Gastrocnemius medialis (tissue), 4 donors: ENCODE measurements around the gene BHLHE41. TPM values are rescaled to one million over a fixed set of nuclear protein-coding genes. Genes with fewer than 3 reads are reported as not detected.

Source experiments
- ATAC-seq, 2 donors: fragments of 150-250 bp; one replicate each; pipeline ENCODE4 v1.9.1; 2016
- DNase-seq, 2 donors: peaks; one replicate each; pipeline ENCODE4 v3.0.0-alpha.2; 2019
- H3K27ac ChIP-seq, 4 donors: fragments of 200-600 bp; sonication (generic); 1 replicate in 1 of 4; 2 replicates in 3 of 4; pipeline ENCODE4 v1.5.1; 2016 to 2018; ENCODE audit warnings: mild to moderate bottlenecking in 2 of 4, moderate library complexity in 1 of 4
- H3K27me3 ChIP-seq, 3 donors: fragments of 200-600 bp; sonication (generic) in 2 of 3; 1 replicate in 1 of 3; 2 replicates in 2 of 3; pipeline versions ENCODE4 v1.5.1 to v1.6.0; 2016 to 2019; ENCODE audit warnings: mild to moderate bottlenecking in 1 of 3, moderate library complexity in 1 of 3
- H3K36me3 ChIP-seq, 2 donors: fragments of 200-600 bp; sonication (generic) in 1 of 2; one replicate each; pipeline ENCODE4 v1.5.1; 2017 to 2018
- H3K4me1 ChIP-seq, 2 donors: fragments of 200-600 bp; sonication (generic) in 1 of 2; one replicate each; pipeline ENCODE4 v1.5.1; 2016 to 2017; ENCODE audit warnings: mild to moderate bottlenecking in 2 of 2
- H3K4me3 ChIP-seq, 4 donors: fragments of 200-600 bp; sonication (generic) in 3 of 4; 1 replicate in 1 of 4; 2 replicates in 3 of 4; pipeline ENCODE4 v1.5.1; 2016 to 2019; ENCODE audit warnings: mild to moderate bottlenecking in 2 of 4
- H3K9me3 ChIP-seq, 3 donors: fragments of 200-600 bp; sonication (generic) in 2 of 3; 1 replicate in 1 of 3; 2 replicates in 2 of 3; pipeline ENCODE4 v1.5.1; 2016 to 2019
- POLR2A ChIP-seq, 2 donors: fragments of 450-650 bp; IDR thresholded peaks; one replicate each; pipeline ENCODE4 v1.6.1; 2017; ENCODE audit warnings: antibody characterized with exemption in 2 of 2, mild to moderate bottlenecking in 2 of 2, moderate library complexity in 2 of 2
- in situ Hi-C, 4 donors: fragments of 200-750 bp; cut with MboI; loops; one replicate each; pipeline versions ENCODE4 v1.15.0 to v1.8.0; 2017; ENCODE audit warnings: low sequenced_read_pairs in 4 of 4
- intact Hi-C: fragments of 100-400 bp; cut with DNase I; formaldehyde crosslinking; loops from one replicate; pipeline ENCODE4 v1.15.1; 2023; ENCODE audit warnings: low total_unique reads
- total RNA-seq, 4 donors: library from RNA; depleted of rRNA; stranded (reverse); fragments of >200 nt; gene quantifications; one replicate each; pipeline versions ENCODE4 v1.1.0 to v1.2.3, GENCODE V29; 2016
- TF ChIP-seq, protein P1 (sequence below), 5 experiments: fragments of 450-650 bp in 3 of 5; fragments of 200-600 bp in 2 of 5; sonication (generic) in 2 of 5; IDR thresholded peaks in 4 of 5; conservative IDR thresholded peaks in 1 of 5; 1 replicate in 4 of 5; 2 replicates in 1 of 5; pipeline ENCODE4 v1.5.1; 2016 to 2019; ENCODE audit warnings: antibody characterized with exemption in 5 of 5, mild to moderate bottlenecking in 3 of 5, moderate library complexity in 3 of 5

BHLHE41 gene
- total RNA-seq, 4 donors from 2014 or later = 6.4 to 12.1 (median 9.5) TPM

DNA sequence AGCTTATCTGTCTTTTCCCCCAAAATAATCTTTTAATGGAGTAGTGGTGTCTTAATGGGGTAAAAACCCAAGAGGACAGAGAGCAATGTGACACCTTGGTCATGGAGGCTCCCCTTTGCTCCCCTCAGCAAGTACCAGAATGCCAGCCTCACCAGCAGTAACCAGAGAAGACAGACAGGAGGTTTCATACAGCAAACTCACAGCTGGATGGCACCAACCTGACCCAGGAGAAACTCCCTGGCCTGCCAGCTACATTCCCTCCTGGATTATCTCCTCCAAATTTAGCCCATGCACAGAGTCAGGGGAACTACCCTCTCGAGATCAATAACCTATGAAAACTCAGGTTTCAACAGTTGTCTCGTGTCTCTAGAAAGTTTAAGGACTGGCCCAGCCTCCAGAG, 15.9 kb downstream of the BHLHE41 start:
- peak; percentile 51 to 52 for ATAC-seq
- peak in 1 of 2 donors; percentile 22 for TF ChIP-seq POLR2A (IDR thresholded peaks at IDR 0.05)
- TF ChIP-seq, protein P1, sequence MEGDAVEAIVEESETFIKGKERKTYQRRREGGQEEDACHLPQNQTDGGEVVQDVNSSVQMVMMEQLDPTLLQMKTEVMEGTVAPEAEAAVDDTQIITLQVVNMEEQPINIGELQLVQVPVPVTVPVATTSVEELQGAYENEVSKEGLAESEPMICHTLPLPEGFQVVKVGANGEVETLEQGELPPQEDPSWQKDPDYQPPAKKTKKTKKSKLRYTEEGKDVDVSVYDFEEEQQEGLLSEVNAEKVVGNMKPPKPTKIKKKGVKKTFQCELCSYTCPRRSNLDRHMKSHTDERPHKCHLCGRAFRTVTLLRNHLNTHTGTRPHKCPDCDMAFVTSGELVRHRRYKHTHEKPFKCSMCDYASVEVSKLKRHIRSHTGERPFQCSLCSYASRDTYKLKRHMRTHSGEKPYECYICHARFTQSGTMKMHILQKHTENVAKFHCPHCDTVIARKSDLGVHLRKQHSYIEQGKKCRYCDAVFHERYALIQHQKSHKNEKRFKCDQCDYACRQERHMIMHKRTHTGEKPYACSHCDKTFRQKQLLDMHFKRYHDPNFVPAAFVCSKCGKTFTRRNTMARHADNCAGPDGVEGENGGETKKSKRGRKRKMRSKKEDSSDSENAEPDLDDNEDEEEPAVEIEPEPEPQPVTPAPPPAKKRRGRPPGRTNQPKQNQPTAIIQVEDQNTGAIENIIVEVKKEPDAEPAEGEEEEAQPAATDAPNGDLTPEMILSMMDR (IDR thresholded peaks at IDR 0.05 in 4 of 5, conservative IDR thresholded peaks at IDR 0.05 in 1 of 5) = no peak
- in situ Hi-C loops = no loop called here

DNA sequence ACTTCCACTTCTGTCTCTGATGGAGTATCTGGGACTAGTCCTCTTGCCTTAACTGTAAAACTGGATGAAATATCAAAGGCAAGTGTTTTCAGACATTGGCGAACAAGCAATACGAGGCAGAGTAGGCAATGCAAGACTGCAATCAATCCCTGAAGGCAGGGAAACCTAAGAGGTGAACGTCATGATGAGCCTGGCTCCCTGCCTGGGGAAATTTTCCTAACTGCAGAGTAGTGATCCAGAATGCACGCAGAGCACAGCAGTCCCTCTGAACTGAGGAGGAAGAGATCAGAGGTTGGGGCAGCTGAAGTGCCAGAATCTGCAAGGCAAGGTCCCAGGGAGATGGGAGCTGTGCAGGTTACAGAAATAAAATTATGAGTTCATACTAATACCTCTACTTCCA, 18.5 kb downstream of the BHLHE41 start:
- Histone ChIP-seq H3K4me1 (peaks cover 54 to 55% of the 10 kb centered on the region in 2 donors), H3K9me3 (no peaks in the 10 kb centered on the region), H3K4me3 (no peak overlapping the region), H3K36me3 (no peaks in the 10 kb centered on the region), H3K27me3 (no peaks in the 10 kb centered on the region), H3K27ac (peak overlapping the region; percentile 53 to 97 (median 93))
- peak; percentile 25 to 45 for TF ChIP-seq POLR2A (IDR thresholded peaks at IDR 0.05)
- TF ChIP-seq, protein P1 (IDR thresholded peaks at IDR 0.05 in 4 of 5, conservative IDR thresholded peaks at IDR 0.05 in 1 of 5) = no peak
- in situ Hi-C loops = no loop called here
- ATAC-seq = peak; percentile 55 to 60
- intact Hi-C loops = loop anchor here (10.0 kb wide), 1 partner anchor 852 kb away; the partner anchor contains the start of gene KRAS
- DNase-seq = peak; percentile 68 to 83

More for the DNA sequence above, 15.9 kb downstream of the BHLHE41 start:
- no peaks in the 10 kb centered on the region for H3K36me3 ChIP-seq
- H3K4me1 ChIP-seq = peaks cover 62 to 65% of the 10 kb centered on the region in 2 donors
- intact Hi-C loops = loop anchor here (2.0 to 10.0 kb wide), 2 partner anchors 16 to 854 kb away; partner anchors contain the start of genes BHLHE41 and KRAS
- H3K4me3 ChIP-seq = peak overlapping the region in 3 of 4 donors; percentile 8 to 21 (median 19)
- no peaks in the 10 kb centered on the region for H3K27me3 ChIP-seq
- DNase-seq = peak; percentile 72 to 78
- no peaks in the 10 kb centered on the region for H3K9me3 ChIP-seq
- peak overlapping the region; percentile 91 to 100 (median 96) for H3K27ac ChIP-seq

DNA sequence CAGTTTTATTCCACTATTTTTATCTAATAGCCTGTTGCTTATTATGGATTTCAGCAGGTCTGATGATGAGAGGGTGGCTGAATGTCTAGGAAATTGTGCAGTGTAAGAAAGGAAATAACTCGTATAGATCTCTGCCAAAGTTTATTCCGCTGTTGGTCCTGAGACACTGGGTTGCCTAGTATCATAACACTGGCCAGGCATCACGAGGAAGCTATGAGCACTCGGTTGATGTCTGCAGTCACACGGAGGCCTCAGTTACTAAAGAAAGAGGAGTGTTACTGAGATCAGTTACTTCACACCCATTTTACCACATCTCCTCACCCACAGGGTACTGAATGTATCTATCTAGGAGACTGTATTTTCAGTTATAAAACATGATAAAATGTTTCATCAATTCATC, 21.9 kb downstream of the BHLHE41 start:
- Histone ChIP-seq H3K4me3 (no peak overlapping the region), H3K4me1 (peaks cover 26% of the 10 kb centered on the region in 2 donors), H3K27ac (peak overlapping the region; percentile 42 to 97 (median 86)), H3K27me3 (no peaks in the 10 kb centered on the region), H3K36me3 (no peaks in the 10 kb centered on the region), H3K9me3 (no peaks in the 10 kb centered on the region)
- in situ Hi-C loops (no loop called here), intact Hi-C loops (loop anchor here (10.0 kb wide), 1 partner anchor 848 kb away; the partner anchor contains the start of gene KRAS)
- TF ChIP-seq, protein P1 (IDR thresholded peaks at IDR 0.05 in 4 of 5, conservative IDR thresholded peaks at IDR 0.05 in 1 of 5) = no peak
- TF ChIP-seq POLR2A (IDR thresholded peaks at IDR 0.05) = peak; percentile 21 to 39
- peak; percentile 64 to 79 for DNase-seq
- peak; percentile 80 to 94 for ATAC-seq

DNA sequence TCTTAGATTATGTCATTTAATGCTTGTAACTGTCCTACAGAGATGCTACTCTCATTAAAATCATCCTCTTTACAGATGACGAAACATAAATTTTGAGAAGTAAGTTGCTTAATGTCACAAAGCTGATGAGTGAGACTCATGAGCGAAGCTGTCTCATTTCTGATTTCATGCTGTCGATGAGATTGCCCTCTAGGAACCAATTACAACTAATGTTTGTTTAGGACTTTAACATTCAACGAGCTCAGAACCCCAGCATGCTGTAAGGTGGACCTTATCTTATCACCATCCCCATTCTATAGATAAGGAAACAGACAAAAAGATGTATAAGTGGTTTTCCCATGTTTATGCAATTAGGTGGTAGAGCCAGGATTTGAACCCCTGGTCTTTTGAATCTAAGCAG, 23.1 kb downstream of the BHLHE41 start:
- intact Hi-C loops (loop anchor here (10.0 kb wide), 1 partner anchor 847 kb away; the partner anchor contains the start of gene KRAS), in situ Hi-C loops (no loop called here)
- Histone ChIP-seq H3K36me3 (no peaks in the 10 kb centered on the region), H3K4me1 (peaks cover 17 to 26% of the 10 kb centered on the region in 2 donors), H3K27me3 (no peaks in the 10 kb centered on the region), H3K4me3 (no peak overlapping the region), H3K27ac (peak overlapping the region in 3 of 4 donors; percentile 77 to 97 (median 95)), H3K9me3 (no peaks in the 10 kb centered on the region)
- no peak for ATAC-seq
- DNase-seq = no peak
- TF ChIP-seq POLR2A (IDR thresholded peaks at IDR 0.05) = no peak
- TF ChIP-seq, protein P1 (IDR thresholded peaks at IDR 0.05 in 4 of 5, conservative IDR thresholded peaks at IDR 0.05 in 1 of 5) = no peak
